ENCODE results near the gene LRG1. TPM values are rescaled to one million over a fixed set of nuclear protein-coding genes. Genes with fewer than 3 reads are reported as not detected.

Gene LRG1
- total and polyA plus RNA-seq, 2 of the 13 experiments (the other 11 are each of a cell fraction or from before 2014, with no cell fraction given) = 12.0 to 39.3 TPM

DNA sequence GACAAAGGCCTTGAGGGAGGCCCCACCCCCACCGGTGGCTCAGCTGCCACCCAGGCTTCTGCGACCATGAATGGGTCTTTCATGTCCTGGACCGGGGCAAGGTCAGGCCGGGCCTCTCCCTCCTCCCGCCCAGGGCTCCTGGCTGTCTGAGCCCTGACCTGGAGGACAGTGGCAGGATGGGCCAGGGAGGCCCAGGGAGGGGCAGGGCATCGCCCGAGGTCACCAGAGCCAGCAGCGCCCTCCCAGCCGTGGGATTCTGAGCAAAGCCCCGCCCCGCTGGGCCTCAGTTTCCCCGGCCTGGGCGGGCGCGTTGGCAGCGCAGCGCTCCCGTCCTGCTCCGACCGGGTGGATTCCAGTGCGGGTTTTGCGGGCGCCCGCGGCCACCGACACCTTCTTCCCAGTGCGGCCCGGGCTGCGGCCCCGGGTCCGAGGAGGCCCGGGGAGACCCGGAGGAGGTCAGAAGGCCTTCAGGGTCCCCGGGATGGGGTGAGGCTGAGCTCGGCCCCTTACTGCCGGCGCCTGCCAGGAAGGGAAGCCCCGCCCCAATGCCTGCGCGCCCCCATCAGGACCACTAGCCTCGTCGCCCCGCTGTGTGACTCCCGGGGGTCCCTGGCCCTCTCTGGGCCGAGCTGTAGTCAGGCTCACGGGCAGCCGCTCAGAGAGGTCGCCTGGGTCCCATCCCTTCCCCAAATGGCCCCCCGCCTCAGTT is 44.3 kb upstream of the LRG1 start (continued):
- TF ChIP-seq, protein P1, sequence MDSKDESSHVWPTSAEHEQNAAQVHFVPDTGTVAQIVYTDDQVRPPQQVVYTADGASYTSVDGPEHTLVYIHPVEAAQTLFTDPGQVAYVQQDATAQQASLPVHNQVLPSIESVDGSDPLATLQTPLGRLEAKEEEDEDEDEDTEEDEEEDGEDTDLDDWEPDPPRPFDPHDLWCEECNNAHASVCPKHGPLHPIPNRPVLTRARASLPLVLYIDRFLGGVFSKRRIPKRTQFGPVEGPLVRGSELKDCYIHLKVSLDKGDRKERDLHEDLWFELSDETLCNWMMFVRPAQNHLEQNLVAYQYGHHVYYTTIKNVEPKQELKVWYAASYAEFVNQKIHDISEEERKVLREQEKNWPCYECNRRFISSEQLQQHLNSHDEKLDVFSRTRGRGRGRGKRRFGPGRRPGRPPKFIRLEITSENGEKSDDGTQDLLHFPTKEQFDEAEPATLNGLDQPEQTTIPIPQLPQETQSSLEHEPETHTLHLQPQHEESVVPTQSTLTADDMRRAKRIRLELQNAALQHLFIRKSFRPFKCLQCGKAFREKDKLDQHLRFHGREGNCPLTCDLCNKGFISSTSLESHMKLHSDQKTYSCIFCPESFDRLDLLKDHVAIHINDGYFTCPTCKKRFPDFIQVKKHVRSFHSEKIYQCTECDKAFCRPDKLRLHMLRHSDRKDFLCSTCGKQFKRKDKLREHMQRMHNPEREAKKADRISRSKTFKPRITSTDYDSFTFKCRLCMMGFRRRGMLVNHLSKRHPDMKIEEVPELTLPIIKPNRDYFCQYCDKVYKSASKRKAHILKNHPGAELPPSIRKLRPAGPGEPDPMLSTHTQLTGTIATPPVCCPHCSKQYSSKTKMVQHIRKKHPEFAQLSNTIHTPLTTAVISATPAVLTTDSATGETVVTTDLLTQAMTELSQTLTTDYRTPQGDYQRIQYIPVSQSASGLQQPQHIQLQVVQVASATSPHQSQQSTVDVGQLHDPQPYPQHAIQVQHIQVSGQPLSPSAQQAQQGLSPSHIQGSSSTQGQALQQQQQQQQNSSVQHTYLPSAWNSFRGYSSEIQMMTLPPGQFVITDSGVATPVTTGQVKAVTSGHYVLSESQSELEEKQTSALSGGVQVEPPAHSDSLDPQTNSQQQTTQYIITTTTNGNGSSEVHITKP (CRISPR knock-in tag; IDR thresholded peaks at IDR 0.05; ENCODE audit: low read depth) = 0 out of 2 replicates have a peak, but pooled peaks have one; percentile 17
- no peak for TF ChIP-seq TCF12 (IDR thresholded peaks at IDR 0.05)
- peak; percentile 92 for TF ChIP-seq TCF12 (CRISPR knock-in tag; IDR thresholded peaks at IDR 0.05)
- TF ChIP-seq, protein P2, sequence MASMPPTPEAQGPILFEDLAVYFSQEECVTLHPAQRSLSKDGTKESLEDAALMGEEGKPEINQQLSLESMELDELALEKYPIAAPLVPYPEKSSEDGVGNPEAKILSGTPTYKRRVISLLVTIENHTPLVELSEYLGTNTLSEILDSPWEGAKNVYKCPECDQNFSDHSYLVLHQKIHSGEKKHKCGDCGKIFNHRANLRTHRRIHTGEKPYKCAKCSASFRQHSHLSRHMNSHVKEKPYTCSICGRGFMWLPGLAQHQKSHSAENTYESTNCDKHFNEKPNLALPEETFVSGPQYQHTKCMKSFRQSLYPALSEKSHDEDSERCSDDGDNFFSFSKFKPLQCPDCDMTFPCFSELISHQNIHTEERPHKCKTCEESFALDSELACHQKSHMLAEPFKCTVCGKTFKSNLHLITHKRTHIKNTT (CRISPR knock-in tag; IDR thresholded peaks at IDR 0.05) = no peak
- TF ChIP-seq, protein P3, sequence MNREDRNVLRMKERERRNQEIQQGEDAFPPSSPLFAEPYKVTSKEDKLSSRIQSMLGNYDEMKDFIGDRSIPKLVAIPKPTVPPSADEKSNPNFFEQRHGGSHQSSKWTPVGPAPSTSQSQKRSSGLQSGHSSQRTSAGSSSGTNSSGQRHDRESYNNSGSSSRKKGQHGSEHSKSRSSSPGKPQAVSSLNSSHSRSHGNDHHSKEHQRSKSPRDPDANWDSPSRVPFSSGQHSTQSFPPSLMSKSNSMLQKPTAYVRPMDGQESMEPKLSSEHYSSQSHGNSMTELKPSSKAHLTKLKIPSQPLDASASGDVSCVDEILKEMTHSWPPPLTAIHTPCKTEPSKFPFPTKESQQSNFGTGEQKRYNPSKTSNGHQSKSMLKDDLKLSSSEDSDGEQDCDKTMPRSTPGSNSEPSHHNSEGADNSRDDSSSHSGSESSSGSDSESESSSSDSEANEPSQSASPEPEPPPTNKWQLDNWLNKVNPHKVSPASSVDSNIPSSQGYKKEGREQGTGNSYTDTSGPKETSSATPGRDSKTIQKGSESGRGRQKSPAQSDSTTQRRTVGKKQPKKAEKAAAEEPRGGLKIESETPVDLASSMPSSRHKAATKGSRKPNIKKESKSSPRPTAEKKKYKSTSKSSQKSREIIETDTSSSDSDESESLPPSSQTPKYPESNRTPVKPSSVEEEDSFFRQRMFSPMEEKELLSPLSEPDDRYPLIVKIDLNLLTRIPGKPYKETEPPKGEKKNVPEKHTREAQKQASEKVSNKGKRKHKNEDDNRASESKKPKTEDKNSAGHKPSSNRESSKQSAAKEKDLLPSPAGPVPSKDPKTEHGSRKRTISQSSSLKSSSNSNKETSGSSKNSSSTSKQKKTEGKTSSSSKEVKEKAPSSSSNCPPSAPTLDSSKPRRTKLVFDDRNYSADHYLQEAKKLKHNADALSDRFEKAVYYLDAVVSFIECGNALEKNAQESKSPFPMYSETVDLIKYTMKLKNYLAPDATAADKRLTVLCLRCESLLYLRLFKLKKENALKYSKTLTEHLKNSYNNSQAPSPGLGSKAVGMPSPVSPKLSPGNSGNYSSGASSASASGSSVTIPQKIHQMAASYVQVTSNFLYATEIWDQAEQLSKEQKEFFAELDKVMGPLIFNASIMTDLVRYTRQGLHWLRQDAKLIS (CRISPR knock-in tag; IDR thresholded peaks at IDR 0.05) = no peak
- TF ChIP-seq ZMYM3 (CRISPR knock-in tag; IDR thresholded peaks at IDR 0.05) = peak; percentile 94
- TF ChIP-seq, protein P4, sequence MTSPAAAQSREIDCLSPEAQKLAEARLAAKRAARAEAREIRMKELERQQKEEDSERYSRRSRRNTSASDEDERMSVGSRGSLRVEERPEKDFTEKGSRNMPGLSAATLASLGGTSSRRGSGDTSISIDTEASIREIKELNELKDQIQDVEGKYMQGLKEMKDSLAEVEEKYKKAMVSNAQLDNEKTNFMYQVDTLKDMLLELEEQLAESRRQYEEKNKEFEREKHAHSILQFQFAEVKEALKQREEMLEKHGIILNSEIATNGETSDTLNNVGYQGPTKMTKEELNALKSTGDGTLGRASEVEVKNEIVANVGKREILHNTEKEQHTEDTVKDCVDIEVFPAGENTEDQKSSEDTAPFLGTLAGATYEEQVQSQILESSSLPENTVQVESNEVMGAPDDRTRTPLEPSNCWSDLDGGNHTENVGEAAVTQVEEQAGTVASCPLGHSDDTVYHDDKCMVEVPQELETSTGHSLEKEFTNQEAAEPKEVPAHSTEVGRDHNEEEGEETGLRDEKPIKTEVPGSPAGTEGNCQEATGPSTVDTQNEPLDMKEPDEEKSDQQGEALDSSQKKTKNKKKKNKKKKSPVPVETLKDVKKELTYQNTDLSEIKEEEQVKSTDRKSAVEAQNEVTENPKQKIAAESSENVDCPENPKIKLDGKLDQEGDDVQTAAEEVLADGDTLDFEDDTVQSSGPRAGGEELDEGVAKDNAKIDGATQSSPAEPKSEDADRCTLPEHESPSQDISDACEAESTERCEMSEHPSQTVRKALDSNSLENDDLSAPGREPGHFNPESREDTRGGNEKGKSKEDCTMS (CRISPR knock-in tag; conservative IDR thresholded peaks at IDR 0.05) = no peak
- TF ChIP-seq POLR2AphosphoS2 (IDR thresholded peaks at IDR 0.05; ENCODE audit: low read depth, low read length) = no peak
- TF ChIP-seq RFX5 (IDR thresholded peaks at IDR 0.05; ENCODE audit: low read depth, low read length) = no peak
- TF ChIP-seq JUN (CRISPR knock-in tag; IDR thresholded peaks at IDR 0.05) = no peak
- TF ChIP-seq, protein P5, sequence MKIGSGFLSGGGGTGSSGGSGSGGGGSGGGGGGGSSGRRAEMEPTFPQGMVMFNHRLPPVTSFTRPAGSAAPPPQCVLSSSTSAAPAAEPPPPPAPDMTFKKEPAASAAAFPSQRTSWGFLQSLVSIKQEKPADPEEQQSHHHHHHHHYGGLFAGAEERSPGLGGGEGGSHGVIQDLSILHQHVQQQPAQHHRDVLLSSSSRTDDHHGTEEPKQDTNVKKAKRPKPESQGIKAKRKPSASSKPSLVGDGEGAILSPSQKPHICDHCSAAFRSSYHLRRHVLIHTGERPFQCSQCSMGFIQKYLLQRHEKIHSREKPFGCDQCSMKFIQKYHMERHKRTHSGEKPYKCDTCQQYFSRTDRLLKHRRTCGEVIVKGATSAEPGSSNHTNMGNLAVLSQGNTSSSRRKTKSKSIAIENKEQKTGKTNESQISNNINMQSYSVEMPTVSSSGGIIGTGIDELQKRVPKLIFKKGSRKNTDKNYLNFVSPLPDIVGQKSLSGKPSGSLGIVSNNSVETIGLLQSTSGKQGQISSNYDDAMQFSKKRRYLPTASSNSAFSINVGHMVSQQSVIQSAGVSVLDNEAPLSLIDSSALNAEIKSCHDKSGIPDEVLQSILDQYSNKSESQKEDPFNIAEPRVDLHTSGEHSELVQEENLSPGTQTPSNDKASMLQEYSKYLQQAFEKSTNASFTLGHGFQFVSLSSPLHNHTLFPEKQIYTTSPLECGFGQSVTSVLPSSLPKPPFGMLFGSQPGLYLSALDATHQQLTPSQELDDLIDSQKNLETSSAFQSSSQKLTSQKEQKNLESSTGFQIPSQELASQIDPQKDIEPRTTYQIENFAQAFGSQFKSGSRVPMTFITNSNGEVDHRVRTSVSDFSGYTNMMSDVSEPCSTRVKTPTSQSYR (CRISPR knock-in tag; IDR thresholded peaks at IDR 0.05; ENCODE audit: borderline replicate concordance) = peak; percentile 97
- TF ChIP-seq PLRG1 (conservative IDR thresholded peaks at IDR 0.05) = no peak
- TF ChIP-seq GABPB1 (CRISPR knock-in tag; IDR thresholded peaks at IDR 0.05) = peak; percentile 68
- TF ChIP-seq EEA1 (CRISPR knock-in tag; IDR thresholded peaks at IDR 0.05; ENCODE audit: borderline replicate concordance) = peak; percentile 48; the same call in 1 of the 2 replicates
- no peak for TF ChIP-seq ZNF7 (CRISPR knock-in tag; IDR thresholded peaks at IDR 0.05)
